Caco-2 (cell line): ENCODE measurements around the gene GAA. TPM values are rescaled to one million over a fixed set of nuclear protein-coding genes. Genes with fewer than 3 reads are reported as not detected.

Source experiments
- BruUV-seq: library from RNA; stranded (reverse); fragments of 400-500 nt; replicated peaks from 2 replicates; lab custom pipeline; 2021; lab: Mats Ljungman, UMichigan
- CTCF ChIA-PET: fragments of 300-600 bp; sonication (Branson Sonifier 250); formaldehyde crosslinking; loops from one replicate; lab custom pipeline; 2022; ENCODE audit warnings: antibody characterized with exemption; lab: Charles Lee
- POLR2A ChIA-PET: fragments of 300-600 bp; sonication (Branson Sonifier 250); formaldehyde crosslinking; loops from one replicate; lab custom pipeline; 2022; ENCODE audit warnings: antibody characterized with exemption; lab: Charles Lee
- DNase-seq, 2 experiments: peaks; one replicate each; pipeline versions ENCODE4 v3.0.0 to v3.0.0-alpha.2; 2020 to 2022
- H3K27me3 ChIP-seq: replicated peaks from 2 replicates; pipeline ENCODE4 v1.6.0; 2011; ENCODE audit warnings: low read length; ENCODE audit not compliant: control insufficient read depth, insufficient read depth
- H3K36me3 ChIP-seq: 2 replicates; pipeline ENCODE4 v1.5.1; 2011; ENCODE audit warnings: low read length; ENCODE audit not compliant: control insufficient read depth, insufficient read depth
- H3K4me1 ChIP-seq: fragments of 250-450 bp; sonication (Bioruptor Pico); 2 replicates; pipeline ENCODE4 v1.5.1; 2020; ENCODE audit warnings: mild to moderate bottlenecking
- H3K4me3 ChIP-seq: 2 replicates; pipeline ENCODE4 v1.5.1; 2011; ENCODE audit warnings: low read depth, mild to moderate bottlenecking, control low read depth, low read length
- H3K9me3 ChIP-seq: fragments of 250-450 bp; sonication (Bioruptor Pico); 2 replicates; pipeline ENCODE4 v1.5.1; 2020; ENCODE audit warnings: mild to moderate bottlenecking, moderate library complexity
- H3K27ac Mint-ChIP-seq: one replicate; pipeline ENCODE4 v1.8.0; 2022; ENCODE audit warnings: mixed read lengths; ENCODE audit not compliant: unreplicated experiment
- H3K27me3 Mint-ChIP-seq: one replicate; pipeline ENCODE4 v1.8.0; 2022; ENCODE audit warnings: mixed read lengths; ENCODE audit not compliant: insufficient read depth, unreplicated experiment
- H3K36me3 Mint-ChIP-seq: one replicate; pipeline ENCODE4 v1.8.0; 2022; ENCODE audit warnings: mild to moderate bottlenecking, mixed read lengths; ENCODE audit not compliant: insufficient read depth, unreplicated experiment
- H3K4me1 Mint-ChIP-seq: one replicate; pipeline ENCODE4 v1.8.0; 2022; ENCODE audit warnings: low read depth, mixed read lengths; ENCODE audit not compliant: unreplicated experiment
- H3K4me3 Mint-ChIP-seq: one replicate; pipeline ENCODE4 v1.8.0; 2022; ENCODE audit warnings: mild to moderate bottlenecking, moderate library complexity, mixed read lengths; ENCODE audit not compliant: unreplicated experiment
- H3K9me3 Mint-ChIP-seq: one replicate; pipeline ENCODE4 v1.8.0; 2022; ENCODE audit warnings: mixed read lengths; ENCODE audit not compliant: unreplicated experiment
- CTCF ChIP-seq, 2 experiments: fragments of 200-600 bp in 1 of 2; IDR thresholded peaks; 1 replicate in 1 of 2; 2 replicates in 1 of 2; pipeline versions ENCODE4 v1.5.1 to v1.8.0; 2011 to 2022; ENCODE audit warnings: antibody characterized with exemption in 1 of 2, control low read depth in 1 of 2, inconsistent platforms in 1 of 2, low read depth in 1 of 2, low read length in 1 of 2, mild to moderate bottlenecking in 1 of 2, moderate library complexity in 1 of 2; ENCODE audit not compliant: insufficient read depth in 1 of 2, severe bottlenecking in 1 of 2, unreplicated experiment in 1 of 2
- intact Hi-C: fragments of 100-400 bp; cut with micrococcal nuclease; formaldehyde crosslinking; loops from one replicate; pipeline ENCODE4 v1.10.0; 2022; ENCODE audit not compliant: unreplicated experiment
- total RNA-seq: library from RNA; stranded (reverse); gene quantifications from 2 replicates; pipeline ENCODE4 v1.2.3, GENCODE V29; 2022

GAA gene
- total RNA-seq, 1 experiment from 2014 or later = 42.4 TPM

DNA sequence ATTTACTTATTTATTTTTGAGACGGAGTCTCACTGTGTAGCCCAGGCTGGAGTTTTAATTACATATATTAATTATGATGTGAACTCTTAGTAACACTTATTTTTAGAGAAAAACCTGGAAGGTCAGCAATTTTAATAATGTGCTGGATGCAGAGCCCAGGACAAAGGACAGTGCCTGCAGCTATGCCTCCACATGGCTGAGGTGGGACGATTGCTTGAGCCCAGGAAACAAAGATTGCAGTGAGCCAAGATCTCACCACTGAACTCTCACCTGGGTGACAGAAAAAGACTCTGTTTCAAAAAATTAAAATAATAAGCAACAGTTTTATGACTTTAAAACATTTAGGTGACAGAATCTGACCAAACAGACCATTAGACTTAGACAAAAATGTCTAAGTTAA lies 57.5 kb downstream of the GAA start:
- POLR2A ChIA-PET = no interaction called here
- Mint-ChIP-seq H3K36me3 (no peaks in the 10 kb centered on the region), H3K9me3 (peaks cover 20% of the 10 kb centered on the region), H3K4me1 (no peaks in the 10 kb centered on the region), H3K4me3 (no peak overlapping the region), H3K27me3 (no peaks in the 10 kb centered on the region), H3K27ac (no peak overlapping the region)
- Histone ChIP-seq H3K9me3 (peaks cover 32% of the 10 kb centered on the region), H3K4me3 (no peak overlapping the region), H3K4me1 (no peaks in the 10 kb centered on the region), H3K27me3 (no peaks in the 10 kb centered on the region), H3K36me3 (no peaks in the 10 kb centered on the region)
- CTCF ChIA-PET = no interaction called here
- intact Hi-C loops = no loop called here
- BruUV-seq = no TSS peak
- no peak for TF ChIP-seq CTCF (IDR thresholded peaks at IDR 0.05; ENCODE audit: insufficient read depth in 1 of 2, low read depth in 1 of 2, low read length in 1 of 2, severe bottlenecking in 1 of 2, unreplicated experiment in 1 of 2)
- no peak for DNase-seq

GRCh38 chr17:80160536-80160935 lies 59.2 kb downstream of the GAA start:
- POLR2A ChIA-PET = no interaction called here

GRCh38 chr17:80163336-80163735 lies 62.0 kb downstream of the GAA start:
- POLR2A ChIA-PET = no interaction called here

More at GRCh38 chr17:80160536-80160935, 59.2 kb downstream of the GAA start:
- Histone ChIP-seq H3K9me3 (peaks cover 24% of the 10 kb centered on the region), H3K27me3 (no peaks in the 10 kb centered on the region), H3K4me3 (no peak overlapping the region), H3K36me3 (no peaks in the 10 kb centered on the region), H3K4me1 (no peaks in the 10 kb centered on the region)
- no peak for DNase-seq
- no peak overlapping the region for H3K27ac Mint-ChIP-seq
- CTCF ChIA-PET = no interaction called here
- no peaks in the 10 kb centered on the region for H3K4me1 Mint-ChIP-seq
- H3K36me3 Mint-ChIP-seq = no peaks in the 10 kb centered on the region
- TF ChIP-seq CTCF (IDR thresholded peaks at IDR 0.05; ENCODE audit: insufficient read depth in 1 of 2, low read depth in 1 of 2, low read length in 1 of 2, severe bottlenecking in 1 of 2, unreplicated experiment in 1 of 2) = no peak
- no TSS peak for BruUV-seq
- no peaks in the 10 kb centered on the region for H3K27me3 Mint-ChIP-seq
- no peak overlapping the region for H3K4me3 Mint-ChIP-seq
- intact Hi-C loops = no loop called here
- peaks cover 10% of the 10 kb centered on the region for H3K9me3 Mint-ChIP-seq

More at GRCh38 chr17:80163336-80163735, 62.0 kb downstream of the GAA start:
- intact Hi-C loops = no loop called here
- H3K36me3 Mint-ChIP-seq = no peaks in the 10 kb centered on the region
- H3K4me1 ChIP-seq = no peaks in the 10 kb centered on the region
- peaks cover 6% of the 10 kb centered on the region; the same call in 1 of the 2 replicates for H3K9me3 ChIP-seq
- no peaks in the 10 kb centered on the region for H3K4me1 Mint-ChIP-seq
- no peaks in the 10 kb centered on the region for H3K27me3 ChIP-seq
- no peaks in the 10 kb centered on the region for H3K27me3 Mint-ChIP-seq
- no peak overlapping the region for H3K27ac Mint-ChIP-seq
- no peaks in the 10 kb centered on the region for H3K36me3 ChIP-seq
- no peak overlapping the region for H3K4me3 Mint-ChIP-seq
- no peak overlapping the region for H3K4me3 ChIP-seq
- BruUV-seq = no TSS peak
- TF ChIP-seq CTCF (IDR thresholded peaks at IDR 0.05; ENCODE audit: insufficient read depth in 1 of 2, low read depth in 1 of 2, low read length in 1 of 2, severe bottlenecking in 1 of 2, unreplicated experiment in 1 of 2) = no peak
- DNase-seq = no peak
- H3K9me3 Mint-ChIP-seq = no peaks in the 10 kb centered on the region
- CTCF ChIA-PET = no interaction called here
